BLaER1 (cell line): ENCODE data around the gene SEC11A.

Experiments used
- H3K27ac ChIP-seq: shearing (Covaris generic); formaldehyde crosslinking; 2 replicates; pipeline ENCODE4 v1.8.1; 2022
- H3K27me3 ChIP-seq: shearing (Covaris generic); formaldehyde crosslinking; 2 replicates; pipeline ENCODE4 v1.8.1; 2022
- H3K36me3 ChIP-seq: shearing (Covaris generic); formaldehyde crosslinking; 2 replicates; pipeline ENCODE4 v1.8.1; 2022
- H3K4me1 ChIP-seq: shearing (Covaris generic); formaldehyde crosslinking; 2 replicates; pipeline ENCODE4 v1.8.1; 2022
- H3K4me2 ChIP-seq: shearing (Covaris generic); formaldehyde crosslinking; 2 replicates; pipeline ENCODE4 v1.8.1; 2022
- H3K4me3 ChIP-seq: shearing (Covaris generic); formaldehyde crosslinking; 2 replicates; pipeline ENCODE4 v1.8.1; 2022
- H3K9ac ChIP-seq: shearing (Covaris generic); formaldehyde crosslinking; 2 replicates; pipeline ENCODE4 v1.8.1; 2022
- H3K9me3 ChIP-seq: shearing (Covaris generic); formaldehyde crosslinking; 2 replicates; pipeline ENCODE4 v1.8.1; 2022
- H4K20me1 ChIP-seq: shearing (Covaris generic); formaldehyde crosslinking; 2 replicates; pipeline ENCODE4 v1.8.1; 2022
- Cebpa-rat ChIP-seq: shearing (Covaris generic); IDR thresholded peaks from 2 replicates; pipeline ENCODE4 v1.8.1; 2022

SEC11A gene

GRCh38 chr15:84685304-84685703, 30.6 kb downstream of the SEC11A start:
- no peak for TF ChIP-seq Cebpa-rat
- no peak overlapping the region for H3K27ac ChIP-seq
- H3K9me3 ChIP-seq: peaks cover 7% of the 10 kb centered on the region
- H3K9ac ChIP-seq: no peak overlapping the region
- peaks cover 88% of the 10 kb centered on the region for H3K36me3 ChIP-seq
- no peak overlapping the region for H3K4me3 ChIP-seq
- H3K4me2 ChIP-seq: no peak overlapping the region
- H3K27me3 ChIP-seq: no peaks in the 10 kb centered on the region
- no peaks in the 10 kb centered on the region for H4K20me1 ChIP-seq
- peaks cover 3% of the 10 kb centered on the region; the same call in 1 of the 2 replicates for H3K4me1 ChIP-seq

GRCh38 chr15:84684092-84684491, 31.8 kb downstream of the SEC11A start:
- Histone ChIP-seq H4K20me1 (no peaks in the 10 kb centered on the region), H3K36me3 (peaks cover 90% of the 10 kb centered on the region)
- TF ChIP-seq Cebpa-rat: no peak

GRCh38 chr15:84681831-84682230, 34.1 kb downstream of the SEC11A start:
- no peak overlapping the region for H3K9ac ChIP-seq
- TF ChIP-seq Cebpa-rat: no peak
- H3K9me3 ChIP-seq: no peaks in the 10 kb centered on the region
- H3K36me3 ChIP-seq: peaks cover 86% of the 10 kb centered on the region
- H3K4me2 ChIP-seq: no peak overlapping the region
- no peaks in the 10 kb centered on the region for H3K27me3 ChIP-seq
- no peaks in the 10 kb centered on the region for H3K4me1 ChIP-seq
- H3K4me3 ChIP-seq: no peak overlapping the region
- H4K20me1 ChIP-seq: no peaks in the 10 kb centered on the region
- no peak overlapping the region for H3K27ac ChIP-seq

More at GRCh38 chr15:84684092-84684491, 31.8 kb downstream of the SEC11A start:
- H3K4me2 ChIP-seq: no peak overlapping the region
- H3K4me1 ChIP-seq: no peaks in the 10 kb centered on the region
- H3K27me3 ChIP-seq: no peaks in the 10 kb centered on the region
- H3K27ac ChIP-seq: no peak overlapping the region
- no peaks in the 10 kb centered on the region for H3K9me3 ChIP-seq
- no peak overlapping the region for H3K9ac ChIP-seq
- H3K4me3 ChIP-seq: no peak overlapping the region

GRCh38 chr15:84671211-84671610, 44.7 kb downstream of the SEC11A start:
- Histone ChIP-seq H3K4me2 (no peak overlapping the region), H3K4me1 (no peaks in the 10 kb centered on the region), H3K9ac (no peak overlapping the region), H4K20me1 (no peaks in the 10 kb centered on the region), H3K9me3 (no peaks in the 10 kb centered on the region), H3K27ac (no peak overlapping the region), H3K36me3 (peaks cover 83% of the 10 kb centered on the region), H3K4me3 (no peak overlapping the region), H3K27me3 (no peaks in the 10 kb centered on the region)
- no peak for TF ChIP-seq Cebpa-rat

- Histone ChIP-seq H3K4me2 (no peak overlapping the region), H4K20me1 (no peaks in the 10 kb centered on the region), H3K36me3 (peaks cover 84% of the 10 kb centered on the region), H3K27ac (no peak overlapping the region), H3K4me3 (no peak overlapping the region), H3K4me1 (no peaks in the 10 kb centered on the region), H3K9ac (no peak overlapping the region), H3K9me3 (no peaks in the 10 kb centered on the region), H3K27me3 (no peaks in the 10 kb centered on the region)
- TF ChIP-seq Cebpa-rat: no peak
Measured at GRCh38 chr15:84669726-84670125, 46.2 kb downstream of the SEC11A start.

GRCh38 chr15:84668221-84668982, 47.5 kb downstream of the SEC11A start:
- no peak for TF ChIP-seq Cebpa-rat
- no peaks in the 10 kb centered on the region for H3K4me1 ChIP-seq
- no peaks in the 10 kb centered on the region for H3K27me3 ChIP-seq
- H4K20me1 ChIP-seq: no peaks in the 10 kb centered on the region
- H3K9ac ChIP-seq: no peak overlapping the region
- peaks cover 74% of the 10 kb centered on the region for H3K36me3 ChIP-seq
- no peak overlapping the region for H3K27ac ChIP-seq
- H3K4me3 ChIP-seq: no peak overlapping the region
- no peak overlapping the region for H3K4me2 ChIP-seq
- H3K9me3 ChIP-seq: no peaks in the 10 kb centered on the region

- H3K9me3 ChIP-seq: no peaks in the 10 kb centered on the region
- no peaks in the 10 kb centered on the region for H3K4me1 ChIP-seq
- H3K9ac ChIP-seq: no peak overlapping the region
- H3K4me3 ChIP-seq: no peak overlapping the region
- no peak overlapping the region for H3K4me2 ChIP-seq
- H4K20me1 ChIP-seq: no peaks in the 10 kb centered on the region
- no peak for TF ChIP-seq Cebpa-rat
- H3K27me3 ChIP-seq: no peaks in the 10 kb centered on the region
- H3K27ac ChIP-seq: no peak overlapping the region
- peaks cover 64% of the 10 kb centered on the region for H3K36me3 ChIP-seq
Measured at GRCh38 chr15:84666373-84666772, 49.6 kb downstream of the SEC11A start.

- no peak overlapping the region for H3K4me3 ChIP-seq
Measured at GRCh38 chr15:84661001-84661400, 54.9 kb downstream of the SEC11A start.

GRCh38 chr15:84659904-84660781, 55.8 kb downstream of the SEC11A start:
- H3K4me1 ChIP-seq: peaks cover 41% of the 10 kb centered on the region
- H3K36me3 ChIP-seq: peaks cover 6% of the 10 kb centered on the region
- H3K4me2 ChIP-seq: peak overlapping the region; percentile 29; the same call in 1 of the 2 replicates
- H3K27me3 ChIP-seq: no peaks in the 10 kb centered on the region
- no peak for TF ChIP-seq Cebpa-rat
- no peak overlapping the region for H3K4me3 ChIP-seq
- no peak overlapping the region for H3K9ac ChIP-seq
- no peak overlapping the region for H3K27ac ChIP-seq
- no peaks in the 10 kb centered on the region for H4K20me1 ChIP-seq
- no peaks in the 10 kb centered on the region for H3K9me3 ChIP-seq

More at GRCh38 chr15:84661001-84661400, 54.9 kb downstream of the SEC11A start:
- no peak overlapping the region for H3K4me2 ChIP-seq
- H3K27ac ChIP-seq: no peak overlapping the region
- H3K36me3 ChIP-seq: peaks cover 15% of the 10 kb centered on the region
- H4K20me1 ChIP-seq: no peaks in the 10 kb centered on the region
- H3K4me1 ChIP-seq: peaks cover 39% of the 10 kb centered on the region
- H3K27me3 ChIP-seq: no peaks in the 10 kb centered on the region
- H3K9me3 ChIP-seq: no peaks in the 10 kb centered on the region
- H3K9ac ChIP-seq: no peak overlapping the region
- no peak for TF ChIP-seq Cebpa-rat
